Hindlimb muscle (tissue), 1 donor: ENCODE measurements around the gene KHDC1L. TPM values are rescaled to one million over a fixed set of nuclear protein-coding genes. Genes with fewer than 3 reads are reported as not detected.
A peak's percentile ranks its signal among the peaks of the same experiment; 100 is the strongest.
"Not testable (repeated sequence)": the region's sequence is repeated elsewhere in the genome, so short reads cannot be mapped to it uniquely, and the experiment has no call there.

Source experiments
- DNase-seq: peaks from one replicate; pipeline ENCODE4 v3.0.0-alpha.2; 2013
- polyA plus RNA-seq: library from polyadenylated mRNA; unstranded; fragments of 120-200 nt; gene quantifications from one replicate; pipeline ENCODE4 v1.2.1, GENCODE V29; 2013; ENCODE audit not compliant: insufficient read length

KHDC1L gene, protein sequence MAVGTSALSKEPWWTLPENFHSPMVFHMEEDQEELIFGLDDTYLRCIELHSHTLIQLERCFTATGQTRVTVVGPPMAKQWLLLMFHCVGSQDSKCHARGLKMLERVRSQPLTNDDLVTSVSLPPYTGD
- not detected for polyA plus RNA-seq

- no peak for DNase-seq
Measured at GRCh38 chr6:73225396-73225795, at the start of gene KHDC1L. Gene KHDC1L, minus strand, starts transcription at chr6:73225496. Its CDS starts 88 bp downstream, at chr6:73225408.

- not testable (repeated sequence) for DNase-seq
Measured at GRCh38 chr6:73269296-73269695, 44.0 kb upstream of the KHDC1L start.

GRCh38 chr6:73268896-73269295 lies 43.6 kb upstream of the KHDC1L start:
- not testable (repeated sequence) for DNase-seq

- no peak for DNase-seq
Measured at GRCh38 chr6:73264446-73264845, 39.1 kb upstream of the KHDC1L start.

GRCh38 chr6:73263570-73263909 lies 38.2 kb upstream of the KHDC1L start:
- no peak for DNase-seq

DNA sequence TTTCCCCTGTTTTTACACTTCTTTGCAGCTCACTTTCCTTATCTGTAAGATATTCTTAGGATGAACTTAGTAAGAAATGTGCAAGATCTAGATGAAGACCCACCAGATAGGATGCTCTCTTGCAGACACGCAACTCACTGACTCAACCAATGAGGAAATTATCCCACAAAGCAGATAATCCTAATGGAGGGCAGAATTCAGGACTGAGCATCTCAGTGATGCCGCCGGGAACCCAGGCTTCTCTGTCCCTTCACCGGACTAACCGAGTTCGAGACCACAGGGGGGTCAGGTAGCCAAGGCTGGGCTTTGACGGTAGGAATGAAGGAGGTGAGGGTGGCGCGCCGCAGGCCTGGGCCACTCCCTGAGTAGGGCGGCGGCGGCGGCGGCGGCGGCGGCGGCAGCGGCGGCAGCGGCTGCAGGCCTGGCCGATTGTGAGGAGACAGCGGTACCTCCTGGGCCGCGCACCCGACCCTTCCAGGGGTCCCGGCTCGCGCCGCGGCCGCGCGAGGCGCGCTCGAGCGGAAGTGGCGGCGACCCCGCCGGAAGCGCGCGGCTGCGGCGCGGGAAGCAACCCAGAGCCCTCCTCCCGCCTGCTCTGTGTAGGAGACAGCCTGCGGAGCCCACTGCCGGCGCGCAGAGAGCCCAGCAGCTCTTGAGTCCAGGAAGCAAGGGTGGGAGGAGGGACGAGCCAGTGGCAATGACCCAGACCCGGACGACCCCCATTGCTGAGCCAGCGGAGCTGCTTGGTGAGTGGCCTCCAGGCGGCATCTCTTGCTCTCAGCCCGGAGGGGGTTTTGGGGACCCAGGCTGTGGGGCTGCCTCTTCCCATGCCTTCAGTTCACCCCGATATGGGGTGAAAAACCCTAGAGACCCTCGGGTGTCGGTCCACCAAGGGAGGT lies 37.6 kb upstream of the KHDC1L start, which contains the start of gene KHDC1:
KHDC1 (minus strand) TSS at position 526 of the 899 bp plus-strand sequence. CDS start 20,679 bp downstream, outside the sequence.
- DNase-seq: peak; percentile 74

DNA sequence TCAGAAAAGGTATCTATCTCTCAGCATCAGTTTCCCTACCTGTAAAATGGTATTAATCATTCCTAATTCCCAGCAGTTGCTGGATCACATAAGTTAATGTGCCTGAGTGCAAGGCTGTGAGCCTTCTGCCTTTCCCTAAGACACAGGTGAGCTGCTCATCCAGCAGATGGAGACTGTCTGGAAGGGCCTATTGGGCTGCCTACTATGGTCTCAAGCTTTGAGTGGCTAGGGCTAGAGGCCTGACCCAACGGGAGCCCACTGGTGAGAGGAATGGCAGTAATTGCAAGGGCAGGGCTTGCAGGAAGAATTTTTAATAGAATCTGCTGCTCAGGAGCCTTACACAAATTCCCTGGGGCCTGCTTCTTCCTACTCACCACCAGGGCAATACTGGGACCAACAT lies 33.4 kb upstream of the KHDC1L start:
- no peak for DNase-seq

- DNase-seq: not testable (repeated sequence)
Measured at GRCh38 chr6:73254323-73254722, 29.0 kb upstream of the KHDC1L start.

DNA sequence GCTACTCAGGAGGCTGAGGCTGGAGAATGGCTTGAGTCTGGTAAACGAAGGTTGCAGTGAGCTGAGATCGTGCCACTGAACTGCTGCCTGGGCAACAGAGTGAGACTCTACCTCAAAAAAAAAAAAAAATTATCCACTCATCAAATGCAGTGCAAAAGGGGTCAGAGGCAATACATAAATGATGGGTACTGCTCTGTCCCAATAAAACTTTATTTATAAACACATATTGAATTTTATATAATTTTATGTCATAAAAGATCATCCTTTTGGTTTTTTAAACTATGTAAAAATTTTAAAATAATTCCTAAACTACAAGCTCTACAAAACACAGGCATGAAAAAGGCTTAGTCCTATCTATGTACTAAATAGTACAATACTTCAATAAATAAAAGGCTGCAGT lies 27.4 kb upstream of the KHDC1L start:
- DNase-seq: no peak

- no peak for DNase-seq
Measured at GRCh38 chr6:73250016-73250415, 24.7 kb upstream of the KHDC1L start.

DNA sequence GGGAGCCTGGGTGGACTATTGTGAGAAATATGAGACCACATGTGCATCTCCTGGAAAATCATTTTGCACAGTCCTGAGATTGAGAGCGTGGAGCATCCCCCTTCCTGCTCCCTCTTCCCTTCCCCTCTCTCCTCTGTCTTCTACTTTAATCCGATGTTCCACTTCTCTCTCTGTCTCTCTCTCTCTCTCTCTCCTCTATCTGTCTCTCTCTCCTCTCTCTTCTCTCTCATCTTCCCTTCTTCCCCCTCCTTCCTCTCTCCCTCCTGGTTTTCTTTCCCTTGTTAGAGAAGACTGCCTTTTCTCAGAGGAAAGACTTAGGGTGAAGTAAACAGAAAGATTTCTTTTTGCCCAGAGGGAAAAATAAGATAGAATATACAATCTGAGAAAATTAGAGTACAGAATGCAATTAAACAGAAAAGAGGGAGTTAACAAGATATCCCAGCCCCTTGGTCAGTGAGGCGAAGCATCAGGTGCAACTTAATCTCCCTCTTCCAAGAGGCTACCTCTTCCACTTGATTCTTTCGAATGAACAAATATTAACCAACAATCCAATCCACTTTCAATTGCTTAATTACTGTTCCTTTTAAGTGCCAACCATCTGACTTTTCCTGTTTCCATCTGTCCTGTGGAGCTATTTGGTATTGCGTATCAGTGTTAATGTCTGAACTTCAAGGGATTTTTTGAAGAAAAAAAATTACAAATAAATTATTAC lies 23.1 kb upstream of the KHDC1L start:
- no peak for DNase-seq

DNA sequence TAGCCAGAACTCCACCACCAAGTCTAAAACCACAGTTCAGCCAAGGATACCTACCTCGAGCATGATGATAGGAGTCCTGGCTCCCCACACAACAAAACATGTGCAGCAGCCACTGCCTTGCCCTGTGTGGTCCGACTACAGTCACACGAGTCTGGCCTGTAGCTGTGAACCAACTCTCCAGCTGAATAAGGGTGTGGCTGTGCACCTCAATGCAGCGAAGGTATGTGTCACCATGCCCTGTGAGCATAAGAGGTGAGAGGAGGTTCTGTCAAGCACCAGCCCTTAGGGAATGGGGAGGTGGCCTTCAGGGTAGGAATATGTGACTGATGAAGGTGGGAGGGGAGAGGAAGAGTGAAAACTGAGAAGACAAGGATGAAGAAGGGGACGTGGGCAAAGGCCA lies 16.7 kb upstream of the KHDC1L start:
- no peak for DNase-seq

DNA sequence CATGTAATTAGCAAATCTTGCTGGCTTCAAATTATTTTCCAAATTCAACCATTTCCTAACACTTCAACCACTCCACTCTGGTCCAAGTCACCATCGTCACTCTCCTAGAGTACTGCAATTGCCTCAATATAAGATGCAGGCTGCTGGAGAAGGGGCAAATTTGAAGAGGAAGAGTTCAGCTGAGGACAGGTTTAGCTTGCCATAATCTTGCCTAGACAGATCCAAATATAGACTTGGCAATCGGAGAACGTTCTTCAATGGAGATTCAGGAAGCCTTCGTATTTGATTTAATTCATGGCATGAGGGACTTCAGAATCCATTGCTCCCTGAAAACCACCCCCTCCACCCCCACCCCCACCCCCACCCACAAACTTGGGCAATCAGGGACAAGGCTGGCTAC lies 15.4 kb upstream of the KHDC1L start:
- DNase-seq: no peak

- no peak for DNase-seq
Measured at GRCh38 chr6:73236144-73236750, 11.0 kb upstream of the KHDC1L start.

DNA sequence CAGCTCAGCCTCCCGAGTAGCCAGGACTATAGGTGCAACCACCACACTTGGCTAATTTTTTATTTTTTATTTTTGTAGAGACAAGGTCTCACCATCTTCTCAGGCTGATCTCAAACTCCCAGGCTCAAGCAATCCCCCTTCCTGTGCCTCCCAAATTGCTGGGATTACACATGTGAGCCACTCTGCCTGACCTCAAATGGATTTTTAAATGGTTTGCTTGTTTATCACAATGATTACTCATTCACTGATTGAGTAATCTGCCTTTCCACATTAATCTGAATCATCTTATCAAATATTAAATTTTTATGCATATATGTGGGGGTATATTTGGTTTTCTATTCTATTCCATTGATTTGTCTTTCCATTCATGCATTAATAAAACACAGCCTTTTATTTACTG lies 9.4 kb upstream of the KHDC1L start:
- no peak for DNase-seq

DNA sequence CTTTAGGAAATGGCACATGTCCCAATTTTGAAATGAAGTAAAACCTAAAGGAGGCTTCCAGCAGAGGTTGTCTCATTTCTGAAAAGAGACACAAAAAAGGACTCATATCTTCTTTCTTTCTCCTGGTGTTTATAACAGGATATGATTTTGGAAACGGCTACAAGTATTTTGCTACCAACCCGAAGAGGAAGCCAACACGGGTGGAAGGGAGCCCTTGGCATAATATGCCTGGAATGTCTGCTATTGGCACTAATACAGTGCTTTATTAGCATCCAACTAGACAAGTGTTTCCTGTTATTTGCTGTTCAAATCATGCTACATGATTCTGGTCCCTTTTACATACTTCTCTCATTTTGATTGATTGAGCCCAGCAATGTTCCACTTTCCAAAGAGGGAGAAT lies 8.7 kb upstream of the KHDC1L start:
- not testable (repeated sequence) for DNase-seq

- no peak for DNase-seq
Measured at GRCh38 chr6:73233048-73233447, 7.8 kb upstream of the KHDC1L start.

GRCh38 chr6:73231986-73232391 lies 6.7 kb upstream of the KHDC1L start:
- no peak for DNase-seq

GRCh38 chr6:73227606-73228255 lies 2.4 kb upstream of the KHDC1L start:
- DNase-seq: no peak

DNA sequence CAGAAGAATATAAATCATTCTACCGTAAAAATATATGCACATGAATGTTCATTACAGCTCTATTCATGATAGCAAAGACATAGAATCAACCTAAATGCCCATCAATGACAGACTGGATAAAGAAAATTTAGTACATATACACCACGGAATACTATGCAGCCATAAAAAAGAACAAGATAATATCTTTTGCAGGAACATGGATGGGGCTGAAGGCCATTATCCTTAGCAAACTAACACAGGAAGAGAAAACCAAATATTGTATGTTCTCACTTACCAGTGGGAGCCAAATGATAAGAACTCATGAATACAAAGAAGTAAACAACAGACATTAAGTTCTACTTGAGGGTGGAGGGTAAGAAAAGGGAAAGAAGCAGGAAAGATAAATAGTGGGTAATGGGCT lies 8.4 kb downstream of the KHDC1L start:
- no peak for DNase-seq

- no peak for DNase-seq
Measured at GRCh38 chr6:73209117-73209516, 16.2 kb downstream of the KHDC1L start.

DNA sequence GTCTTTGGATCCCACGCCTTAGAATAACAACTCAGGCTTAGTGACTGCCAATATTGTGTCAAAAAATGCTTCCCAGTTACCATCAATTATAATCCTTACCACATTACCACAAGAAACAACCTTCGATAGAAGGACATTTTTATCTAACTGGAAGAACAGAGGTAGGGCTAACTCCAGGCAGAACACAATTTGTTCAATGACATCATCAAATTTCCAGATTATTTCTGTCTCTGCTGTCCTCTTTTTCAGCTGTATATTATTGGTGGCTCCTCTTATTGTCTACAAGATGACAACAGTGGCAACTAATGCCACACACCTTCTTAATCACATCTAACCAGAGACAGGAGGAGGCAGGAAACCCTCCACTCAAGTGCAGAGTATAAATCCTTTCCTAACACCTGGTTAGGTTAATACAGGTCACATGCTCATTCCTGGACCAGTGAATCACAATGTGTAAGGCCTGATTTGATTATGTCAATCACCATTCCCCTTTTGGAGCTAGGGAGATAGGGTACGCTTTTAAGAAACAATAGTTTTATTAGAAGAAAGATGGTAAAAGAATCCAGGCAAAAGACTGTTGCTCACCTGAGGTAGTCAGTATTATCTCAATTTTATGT lies 18.0 kb downstream of the KHDC1L start:
- no peak for DNase-seq
